Liver (tissue), 9 donors: Measurements from ENCODE around the gene PPP1R26. TPM values are rescaled to one million over a fixed set of nuclear protein-coding genes. Genes with fewer than 3 reads are reported as not detected.

ENCODE experiments used
- DNase-seq: peaks from one replicate; pipeline ENCODE4 v3.0.0-alpha.2; 2017; ENCODE audit warnings: low spot score
- H3K27ac ChIP-seq, 2 donors: one replicate each; pipeline ENCODE4 v1.7.0; 2013; ENCODE audit warnings: inconsistent platforms in 2 of 2, low read length in 2 of 2, control low read depth in 1 of 2, low read depth in 1 of 2, mild to moderate bottlenecking in 1 of 2
- H3K27me3 ChIP-seq, 4 donors: one replicate each; pipeline versions ENCODE4 v1.6.1 to v1.7.0; 2013; ENCODE audit warnings: low read length in 3 of 4, inconsistent platforms in 1 of 4, mild to moderate bottlenecking in 1 of 4, moderate library complexity in 1 of 4; ENCODE audit not compliant: control insufficient read depth in 4 of 4, insufficient read depth in 4 of 4
- H3K36me3 ChIP-seq, 4 donors: one replicate each; pipeline versions ENCODE4 v1.6.1 to v1.7.0; 2013; ENCODE audit warnings: low read length in 3 of 4, mild to moderate bottlenecking in 3 of 4, low read depth in 1 of 4, moderate library complexity in 1 of 4; ENCODE audit not compliant: control insufficient read depth in 4 of 4, insufficient read depth in 3 of 4
- H3K4me1 ChIP-seq, 4 donors: one replicate each; pipeline versions ENCODE4 v1.6.1 to v1.7.0; 2013; ENCODE audit warnings: low read length in 3 of 4, mild to moderate bottlenecking in 3 of 4, moderate library complexity in 1 of 4; ENCODE audit not compliant: control insufficient read depth in 4 of 4, insufficient read depth in 4 of 4
- H3K4me3 ChIP-seq, 3 donors: one replicate each; pipeline versions ENCODE4 v1.6.1 to v1.7.0; 2013; ENCODE audit warnings: low read length in 3 of 3, control low read depth in 1 of 3, low read depth in 1 of 3, mild to moderate bottlenecking in 1 of 3
- H3K9ac ChIP-seq, 2 donors: one replicate each; pipeline ENCODE4 v1.7.0; 2013; ENCODE audit warnings: low read length in 2 of 2, mild to moderate bottlenecking in 2 of 2, moderate library complexity in 2 of 2, control low read depth in 1 of 2, low read depth in 1 of 2
- H3K9me3 ChIP-seq, 4 donors: one replicate each; pipeline versions ENCODE4 v1.6.1 to v1.7.0; 2013; ENCODE audit warnings: low read length in 3 of 4; ENCODE audit not compliant: control insufficient read depth in 4 of 4
- EGR1 ChIP-seq, 2 donors: IDR thresholded peaks; 2 replicates each; pipeline ENCODE4 v1.6.1; 2016 to 2018; ENCODE audit warnings: antibody characterized with exemption in 2 of 2, low read depth in 2 of 2
- FOXA1 ChIP-seq: IDR thresholded peaks from 2 replicates; pipeline ENCODE4 v1.6.1; 2016; ENCODE audit warnings: antibody characterized with exemption
- FOXA2 ChIP-seq: IDR thresholded peaks from 2 replicates; pipeline ENCODE4 v1.6.1; 2016; ENCODE audit warnings: antibody characterized with exemption
- GABPA ChIP-seq, 2 donors: IDR thresholded peaks in 1 of 2; conservative IDR thresholded peaks in 1 of 2; 2 replicates each; pipeline ENCODE4 v1.6.1; 2016; ENCODE audit warnings: antibody characterized with exemption in 2 of 2, mild to moderate bottlenecking in 1 of 2, moderate library complexity in 1 of 2
- HNF4A ChIP-seq, 2 donors: conservative IDR thresholded peaks; 2 replicates each; pipeline ENCODE4 v1.6.1; 2016; ENCODE audit warnings: antibody characterized with exemption in 2 of 2, mild to moderate bottlenecking in 2 of 2
- HNF4G ChIP-seq: IDR thresholded peaks from 2 replicates; pipeline ENCODE4 v1.6.1; 2016; ENCODE audit warnings: antibody characterized with exemption
- JUND ChIP-seq, 2 donors: IDR thresholded peaks; 2 replicates each; pipeline ENCODE4 v1.6.1; 2016; ENCODE audit warnings: antibody characterized with exemption in 2 of 2
- NR2F2 ChIP-seq: IDR thresholded peaks from 2 replicates; pipeline ENCODE4 v1.6.1; 2016; ENCODE audit warnings: antibody characterized with exemption
- RAD21 ChIP-seq, 2 donors: IDR thresholded peaks; 2 replicates each; pipeline ENCODE4 v1.6.1; 2016; ENCODE audit warnings: antibody characterized with exemption in 2 of 2, mild to moderate bottlenecking in 2 of 2
- RXRA ChIP-seq, 2 donors: IDR thresholded peaks; 2 replicates each; pipeline ENCODE4 v1.6.1; 2017 to 2018; ENCODE audit warnings: antibody characterized with exemption in 2 of 2, mild to moderate bottlenecking in 1 of 2
- SP1 ChIP-seq: IDR thresholded peaks from 2 replicates; pipeline ENCODE4 v1.6.1; 2018; ENCODE audit warnings: antibody characterized with exemption, mild to moderate bottlenecking
- TAF1 ChIP-seq: conservative IDR thresholded peaks from 2 replicates; pipeline ENCODE4 v1.6.1; 2016; ENCODE audit warnings: antibody characterized with exemption, mild to moderate bottlenecking
- YY1 ChIP-seq: IDR thresholded peaks from 2 replicates; pipeline ENCODE4 v1.6.1; 2016; ENCODE audit warnings: antibody characterized with exemption, mild to moderate bottlenecking
- WGBS: extraction: QIAGEN DNeasy Blood & Tissue Kit; methylation state at CpG from one replicate; pipeline ENCODE4 v1.1.7; 2013; 5-methylcytosine and 5-hydroxymethylcytosine counted together
- polyA plus RNA-seq, 2 donors: library from polyadenylated mRNA; stranded (reverse) in 1 of 2; unstranded in 1 of 2; fragments of 200-250 nt in 1 of 2; fragments of >200 nt in 1 of 2; fragmentation: Nextera tagmentation in 1 of 2; extraction: Ambion mirVana in 1 of 2; gene quantifications; one replicate each; pipeline versions ENCODE4 v1.2.1 to v1.2.3, GENCODE V29; 2013 to 2015
- total RNA-seq, 2 donors: library from RNA; depleted of rRNA; stranded (reverse); fragments of >200 nt; gene quantifications; one replicate each; pipeline ENCODE4 v1.2.3, GENCODE V29; 2014
- TF ChIP-seq, protein P1 (sequence below): IDR thresholded peaks from 2 replicates; pipeline ENCODE4 v1.6.1; 2016; ENCODE audit warnings: antibody characterized with exemption
- TF ChIP-seq, protein P2 (sequence below): IDR thresholded peaks from 2 replicates; pipeline ENCODE4 v1.6.1; 2016; ENCODE audit warnings: antibody characterized with exemption
- TF ChIP-seq, protein P3 (sequence below): fragments of 150-350 bp; IDR thresholded peaks from 2 replicates; pipeline ENCODE4 v1.5.1; 2017; ENCODE audit warnings: improper control_type of control experiment, low read depth, low read length; ENCODE audit not compliant: missing input control
- TF ChIP-seq, protein P4 (sequence below): IDR thresholded peaks from 2 replicates; pipeline ENCODE4 v1.6.1; 2016; ENCODE audit warnings: antibody characterized with exemption
- TF ChIP-seq, protein P5 (sequence below): IDR thresholded peaks from 2 replicates; pipeline ENCODE4 v1.6.1; 2016; ENCODE audit warnings: antibody characterized with exemption, mild to moderate bottlenecking
- donor health status: healthy.
- donor health status: healthy.
- donor health status: healthy.
- donor health status: healthy.
- donor health status: healthy.

The PPP1R26 gene
- total and polyA plus RNA-seq, 4 donors: 1.5 to 9.5 (median 4.2) TPM

DNA sequence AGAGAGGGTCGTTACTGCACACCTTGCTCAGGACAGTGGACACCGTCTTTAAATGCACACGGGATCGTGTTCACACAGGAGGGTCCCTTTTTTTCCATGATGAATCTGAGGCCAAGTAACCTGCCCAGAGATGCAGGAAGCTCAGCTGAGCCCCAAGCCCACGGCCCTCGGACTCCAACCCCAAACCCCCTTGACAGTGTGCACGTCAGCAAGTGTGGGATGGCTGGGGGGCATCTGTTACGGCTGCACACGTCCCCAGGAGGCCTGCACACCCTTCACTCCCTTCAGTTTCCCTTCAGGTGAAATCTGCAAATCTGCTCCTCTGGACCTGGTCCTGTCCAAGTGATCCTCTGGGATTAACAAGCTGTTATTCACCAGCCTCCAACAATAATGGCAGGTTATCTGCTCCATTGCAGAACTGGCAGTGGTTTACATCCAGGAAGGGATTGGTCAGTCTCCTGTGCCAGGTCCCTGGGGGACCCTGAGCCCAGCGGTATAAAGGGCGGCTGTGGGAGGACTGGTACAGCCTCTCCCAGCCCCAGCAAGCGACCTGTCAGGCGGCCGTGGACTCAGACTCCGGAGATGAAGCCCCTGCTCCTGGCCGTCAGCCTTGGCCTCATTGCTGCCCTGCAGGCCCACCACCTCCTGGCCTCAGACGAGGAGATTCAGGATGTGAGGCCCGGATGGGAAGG lies 41.5 kb downstream of the PPP1R26 start, which contains the start of gene LCN1:
TSS of gene LCN1 (plus strand) at position 525 of the 692 bp plus-strand sequence. CDS start at position 583, 58 bp downstream.
- Histone ChIP-seq H3K9me3 (no peaks in the 10 kb centered on the region), H3K4me1 (no peaks in the 10 kb centered on the region), H3K4me3 (no peak within 1 kb of the TSS), H3K9ac (no peak within 1 kb of the TSS), H3K27me3 (peaks cover 0 to 6% (median 0%) of the 10 kb centered on the region in 4 donors), H3K27ac (no peak within 1 kb of the TSS), H3K36me3 (no peaks in the 10 kb centered on the region)
- TF ChIP-seq JUND (IDR thresholded peaks at IDR 0.05) (no peak), EGR1 (IDR thresholded peaks at IDR 0.05; ENCODE audit: low read depth in 2 of 2) (no peak), GABPA (IDR thresholded peaks at IDR 0.05 in 1 of 2, conservative IDR thresholded peaks at IDR 0.05 in 1 of 2) (no peak), NR2F2 (no peak), FOXA2 (no peak), HNF4A (conservative IDR thresholded peaks at IDR 0.05) (no peak), TAF1 (no peak), SP1 (no peak), RXRA (IDR thresholded peaks at IDR 0.05) (no peak), FOXA1 (no peak)
- TF ChIP-seq, protein P1, sequence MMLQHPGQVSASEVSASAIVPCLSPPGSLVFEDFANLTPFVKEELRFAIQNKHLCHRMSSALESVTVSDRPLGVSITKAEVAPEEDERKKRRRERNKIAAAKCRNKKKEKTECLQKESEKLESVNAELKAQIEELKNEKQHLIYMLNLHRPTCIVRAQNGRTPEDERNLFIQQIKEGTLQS: no peak
- TF ChIP-seq, protein P2, sequence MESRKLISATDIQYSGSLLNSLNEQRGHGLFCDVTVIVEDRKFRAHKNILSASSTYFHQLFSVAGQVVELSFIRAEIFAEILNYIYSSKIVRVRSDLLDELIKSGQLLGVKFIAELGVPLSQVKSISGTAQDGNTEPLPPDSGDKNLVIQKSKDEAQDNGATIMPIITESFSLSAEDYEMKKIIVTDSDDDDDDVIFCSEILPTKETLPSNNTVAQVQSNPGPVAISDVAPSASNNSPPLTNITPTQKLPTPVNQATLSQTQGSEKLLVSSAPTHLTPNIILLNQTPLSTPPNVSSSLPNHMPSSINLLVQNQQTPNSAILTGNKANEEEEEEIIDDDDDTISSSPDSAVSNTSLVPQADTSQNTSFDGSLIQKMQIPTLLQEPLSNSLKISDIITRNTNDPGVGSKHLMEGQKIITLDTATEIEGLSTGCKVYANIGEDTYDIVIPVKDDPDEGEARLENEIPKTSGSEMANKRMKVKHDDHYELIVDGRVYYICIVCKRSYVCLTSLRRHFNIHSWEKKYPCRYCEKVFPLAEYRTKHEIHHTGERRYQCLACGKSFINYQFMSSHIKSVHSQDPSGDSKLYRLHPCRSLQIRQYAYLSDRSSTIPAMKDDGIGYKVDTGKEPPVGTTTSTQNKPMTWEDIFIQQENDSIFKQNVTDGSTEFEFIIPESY: no peak
- TF ChIP-seq, protein P3, sequence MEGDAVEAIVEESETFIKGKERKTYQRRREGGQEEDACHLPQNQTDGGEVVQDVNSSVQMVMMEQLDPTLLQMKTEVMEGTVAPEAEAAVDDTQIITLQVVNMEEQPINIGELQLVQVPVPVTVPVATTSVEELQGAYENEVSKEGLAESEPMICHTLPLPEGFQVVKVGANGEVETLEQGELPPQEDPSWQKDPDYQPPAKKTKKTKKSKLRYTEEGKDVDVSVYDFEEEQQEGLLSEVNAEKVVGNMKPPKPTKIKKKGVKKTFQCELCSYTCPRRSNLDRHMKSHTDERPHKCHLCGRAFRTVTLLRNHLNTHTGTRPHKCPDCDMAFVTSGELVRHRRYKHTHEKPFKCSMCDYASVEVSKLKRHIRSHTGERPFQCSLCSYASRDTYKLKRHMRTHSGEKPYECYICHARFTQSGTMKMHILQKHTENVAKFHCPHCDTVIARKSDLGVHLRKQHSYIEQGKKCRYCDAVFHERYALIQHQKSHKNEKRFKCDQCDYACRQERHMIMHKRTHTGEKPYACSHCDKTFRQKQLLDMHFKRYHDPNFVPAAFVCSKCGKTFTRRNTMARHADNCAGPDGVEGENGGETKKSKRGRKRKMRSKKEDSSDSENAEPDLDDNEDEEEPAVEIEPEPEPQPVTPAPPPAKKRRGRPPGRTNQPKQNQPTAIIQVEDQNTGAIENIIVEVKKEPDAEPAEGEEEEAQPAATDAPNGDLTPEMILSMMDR: no peak
- TF ChIP-seq, protein P4, sequence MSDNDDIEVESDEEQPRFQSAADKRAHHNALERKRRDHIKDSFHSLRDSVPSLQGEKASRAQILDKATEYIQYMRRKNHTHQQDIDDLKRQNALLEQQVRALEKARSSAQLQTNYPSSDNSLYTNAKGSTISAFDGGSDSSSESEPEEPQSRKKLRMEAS: no peak
- peak; percentile 25 for DNase-seq
- 81% methylated on average over 18 of the region's 18 CpGs for WGBS

DNA sequence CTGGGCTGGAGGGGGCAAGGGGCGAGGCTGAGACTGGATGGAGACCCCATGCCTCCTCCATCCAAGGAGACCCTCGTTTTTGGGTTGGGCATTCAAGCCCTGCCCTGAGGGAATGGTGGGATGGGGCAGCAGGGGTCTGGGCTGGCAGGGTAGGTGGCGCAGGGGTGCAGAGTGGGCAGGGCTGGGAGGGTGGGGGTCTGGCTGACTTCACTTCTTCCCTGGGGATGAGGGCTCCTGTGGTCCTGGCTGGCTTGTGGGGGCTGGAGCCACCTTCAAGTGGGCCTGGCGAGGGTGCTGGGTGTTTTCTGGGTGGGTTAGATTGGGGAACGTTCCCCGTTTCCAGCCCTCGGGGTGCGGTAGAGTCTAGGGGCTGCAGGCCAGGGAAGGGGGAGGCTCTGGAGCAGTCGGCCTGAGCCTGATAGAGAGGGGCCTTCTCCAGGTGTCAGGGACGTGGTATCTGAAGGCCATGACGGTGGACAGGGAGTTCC lies 42.1 kb downstream of the PPP1R26 start:
- H3K4me1 ChIP-seq: no peaks in the 10 kb centered on the region
- peaks cover 0 to 6% (median 0%) of the 10 kb centered on the region in 4 donors for H3K27me3 ChIP-seq
- no peaks in the 10 kb centered on the region for H3K9me3 ChIP-seq
- WGBS: 86% methylated on average over 10 of the region's 11 CpGs
- H3K4me3 ChIP-seq: no peak overlapping the region
- no peaks in the 10 kb centered on the region for H3K36me3 ChIP-seq
- DNase-seq: no peak
- no peak overlapping the region for H3K9ac ChIP-seq
- H3K27ac ChIP-seq: no peak overlapping the region
- TF ChIP-seq EGR1 (IDR thresholded peaks at IDR 0.05; ENCODE audit: low read depth in 2 of 2): no peak
- TF ChIP-seq GABPA (IDR thresholded peaks at IDR 0.05 in 1 of 2, conservative IDR thresholded peaks at IDR 0.05 in 1 of 2): no peak
- no peak for TF ChIP-seq HNF4A (conservative IDR thresholded peaks at IDR 0.05)
- TF ChIP-seq HNF4G: no peak
- TF ChIP-seq, protein P3: no peak
- TF ChIP-seq, protein P2: no peak
- TF ChIP-seq YY1: no peak
- no peak for TF ChIP-seq SP1
- TF ChIP-seq TAF1: no peak
- no peak for TF ChIP-seq RAD21 (IDR thresholded peaks at IDR 0.05)
- TF ChIP-seq, protein P5, sequence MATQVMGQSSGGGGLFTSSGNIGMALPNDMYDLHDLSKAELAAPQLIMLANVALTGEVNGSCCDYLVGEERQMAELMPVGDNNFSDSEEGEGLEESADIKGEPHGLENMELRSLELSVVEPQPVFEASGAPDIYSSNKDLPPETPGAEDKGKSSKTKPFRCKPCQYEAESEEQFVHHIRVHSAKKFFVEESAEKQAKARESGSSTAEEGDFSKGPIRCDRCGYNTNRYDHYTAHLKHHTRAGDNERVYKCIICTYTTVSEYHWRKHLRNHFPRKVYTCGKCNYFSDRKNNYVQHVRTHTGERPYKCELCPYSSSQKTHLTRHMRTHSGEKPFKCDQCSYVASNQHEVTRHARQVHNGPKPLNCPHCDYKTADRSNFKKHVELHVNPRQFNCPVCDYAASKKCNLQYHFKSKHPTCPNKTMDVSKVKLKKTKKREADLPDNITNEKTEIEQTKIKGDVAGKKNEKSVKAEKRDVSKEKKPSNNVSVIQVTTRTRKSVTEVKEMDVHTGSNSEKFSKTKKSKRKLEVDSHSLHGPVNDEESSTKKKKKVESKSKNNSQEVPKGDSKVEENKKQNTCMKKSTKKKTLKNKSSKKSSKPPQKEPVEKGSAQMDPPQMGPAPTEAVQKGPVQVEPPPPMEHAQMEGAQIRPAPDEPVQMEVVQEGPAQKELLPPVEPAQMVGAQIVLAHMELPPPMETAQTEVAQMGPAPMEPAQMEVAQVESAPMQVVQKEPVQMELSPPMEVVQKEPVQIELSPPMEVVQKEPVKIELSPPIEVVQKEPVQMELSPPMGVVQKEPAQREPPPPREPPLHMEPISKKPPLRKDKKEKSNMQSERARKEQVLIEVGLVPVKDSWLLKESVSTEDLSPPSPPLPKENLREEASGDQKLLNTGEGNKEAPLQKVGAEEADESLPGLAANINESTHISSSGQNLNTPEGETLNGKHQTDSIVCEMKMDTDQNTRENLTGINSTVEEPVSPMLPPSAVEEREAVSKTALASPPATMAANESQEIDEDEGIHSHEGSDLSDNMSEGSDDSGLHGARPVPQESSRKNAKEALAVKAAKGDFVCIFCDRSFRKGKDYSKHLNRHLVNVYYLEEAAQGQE: no peak
- TF ChIP-seq RXRA (IDR thresholded peaks at IDR 0.05): no peak
- no peak for TF ChIP-seq NR2F2
